Uterus (tissue), 2 donors: ENCODE measurements around the gene CAP1.

Source experiments
- POLR2A ChIP-seq, 2 donors: fragments of 450-650 bp; IDR thresholded peaks; one replicate each; pipeline ENCODE4 v1.6.1; 2016; ENCODE audit warnings: antibody characterized with exemption in 2 of 2, mild to moderate bottlenecking in 1 of 2, moderate library complexity in 1 of 2
- TF ChIP-seq, protein P1 (sequence below), 4 experiments: fragments of 200-600 bp in 2 of 4; fragments of 450-650 bp in 2 of 4; sonication (generic) in 2 of 4; IDR thresholded peaks; one replicate each; pipeline ENCODE4 v1.5.1; 2016 to 2019; ENCODE audit warnings: antibody characterized with exemption in 4 of 4, mild to moderate bottlenecking in 2 of 4, moderate library complexity in 1 of 4

DNA sequence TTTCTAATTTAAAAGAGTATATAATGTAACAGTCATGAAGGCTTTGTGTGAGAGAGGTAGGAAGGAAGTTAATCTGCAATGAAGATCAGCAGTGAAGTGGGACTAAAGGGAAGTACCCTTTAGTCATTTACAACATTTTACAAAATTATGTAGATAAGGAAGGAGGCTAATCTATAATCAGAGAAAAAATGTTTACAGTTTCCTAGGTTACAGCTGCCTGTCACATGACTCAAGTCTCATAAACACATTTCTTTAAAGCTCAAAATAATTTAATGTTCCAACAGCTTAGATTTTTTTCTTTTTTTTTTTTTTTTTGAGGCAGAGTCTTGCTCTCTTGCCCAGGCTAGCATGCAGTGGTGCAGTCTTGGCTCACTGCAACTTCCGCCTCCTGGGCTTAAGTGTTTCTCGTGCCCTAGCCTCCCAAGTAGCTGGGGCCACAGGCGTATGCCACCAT lies 26.2 kb upstream of the CAP1 start:
- TF ChIP-seq, protein P1, sequence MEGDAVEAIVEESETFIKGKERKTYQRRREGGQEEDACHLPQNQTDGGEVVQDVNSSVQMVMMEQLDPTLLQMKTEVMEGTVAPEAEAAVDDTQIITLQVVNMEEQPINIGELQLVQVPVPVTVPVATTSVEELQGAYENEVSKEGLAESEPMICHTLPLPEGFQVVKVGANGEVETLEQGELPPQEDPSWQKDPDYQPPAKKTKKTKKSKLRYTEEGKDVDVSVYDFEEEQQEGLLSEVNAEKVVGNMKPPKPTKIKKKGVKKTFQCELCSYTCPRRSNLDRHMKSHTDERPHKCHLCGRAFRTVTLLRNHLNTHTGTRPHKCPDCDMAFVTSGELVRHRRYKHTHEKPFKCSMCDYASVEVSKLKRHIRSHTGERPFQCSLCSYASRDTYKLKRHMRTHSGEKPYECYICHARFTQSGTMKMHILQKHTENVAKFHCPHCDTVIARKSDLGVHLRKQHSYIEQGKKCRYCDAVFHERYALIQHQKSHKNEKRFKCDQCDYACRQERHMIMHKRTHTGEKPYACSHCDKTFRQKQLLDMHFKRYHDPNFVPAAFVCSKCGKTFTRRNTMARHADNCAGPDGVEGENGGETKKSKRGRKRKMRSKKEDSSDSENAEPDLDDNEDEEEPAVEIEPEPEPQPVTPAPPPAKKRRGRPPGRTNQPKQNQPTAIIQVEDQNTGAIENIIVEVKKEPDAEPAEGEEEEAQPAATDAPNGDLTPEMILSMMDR (IDR thresholded peaks at IDR 0.05), result no peak
- TF ChIP-seq POLR2A (IDR thresholded peaks at IDR 0.05), result no peak
